K562 (cell line): Measurements from ENCODE around the gene RCN2. TPM values are rescaled to one million over a fixed set of nuclear protein-coding genes. Genes with fewer than 3 reads are reported as not detected.

Experiments used
- ATAC-seq: fragments of 200-7000 bp; cut with Tn5 transposase; 3 replicates; pipeline ENCODE4 v1.9.1; 2020; ENCODE audit warnings: moderate library complexity
- BruUV-seq: library from RNA; stranded (reverse); fragments of 400-500 nt; replicated peaks from 2 replicates; lab custom pipeline; 2021; lab: Mats Ljungman, UMichigan
- CTCF ChIA-PET: fragments of 300-600 bp; formaldehyde crosslinking; extraction: SDS; loops from one replicate; lab custom pipeline; 2021; ENCODE audit warnings: low intra/inter-chr PET ratio; lab: Yijun Ruan, JAX
- POLR2A ChIA-PET: fragments of 300-600, 350-650 bp; sonication (Branson Sonifier 250); formaldehyde crosslinking; extraction: SDS; loops from one replicate; lab custom pipeline; 2021; ENCODE audit warnings: antibody characterized with exemption, inconsistent platforms; lab: Yijun Ruan, JAX
- DNase-seq, 4 experiments: peaks; one replicate each; pipeline versions ENCODE4 v3.0.0 to v3.0.0-alpha.2; 2011 to 2018; ENCODE audit warnings: low spot score in 3 of 4, mixed read lengths in 3 of 4; ENCODE audit errors: extremely low read depth in 1 of 4
- FAIRE-seq: peaks from 2 replicates; lab custom pipeline; 2011; peaks lifted over from hg19 to GRCh38; lab: Jason Lieb, UNC
- H2AFZ ChIP-seq: 2 replicates; pipeline ENCODE4 v1.6.0; 2011; ENCODE audit warnings: low read depth, low read length, control low read depth, inconsistent platforms
- H3K27ac ChIP-seq: fragments of 200-600 bp; 3 replicates; pipeline ENCODE4 v1.8.0; 2011; ENCODE audit warnings: low read depth, mild to moderate bottlenecking, control low read depth, inconsistent platforms, low read length, moderate library complexity, mixed read lengths; ENCODE audit errors: extremely low read depth
- H3K27me3 ChIP-seq, 2 experiments: fragments of 300-600 bp in 1 of 2; 2 replicates in 1 of 2; 3 replicates in 1 of 2; pipeline versions ENCODE4 v1.6.0 to v1.8.0; 2011; ENCODE audit warnings: inconsistent platforms in 2 of 2, low read length in 2 of 2, mild to moderate bottlenecking in 1 of 2, mixed read lengths in 1 of 2, moderate library complexity in 1 of 2; ENCODE audit not compliant: control insufficient read depth in 2 of 2, insufficient read depth in 2 of 2
- H3K36me3 ChIP-seq: fragments of 300-600 bp; 3 replicates; pipeline ENCODE4 v1.8.0; 2011; ENCODE audit warnings: mild to moderate bottlenecking, low read length, inconsistent platforms; ENCODE audit not compliant: control insufficient read depth, insufficient read depth
- H3K4me1 ChIP-seq, 2 experiments: fragments of 200-600 bp in 1 of 2; replicated peaks in 1 of 2; 2 replicates in 1 of 2; 3 replicates in 1 of 2; pipeline versions ENCODE4 v1.5.1 to v1.8.0; 2011; ENCODE audit warnings: inconsistent platforms in 2 of 2, low read length in 2 of 2, mild to moderate bottlenecking in 1 of 2, mixed read lengths in 1 of 2, moderate library complexity in 1 of 2; ENCODE audit not compliant: control insufficient read depth in 2 of 2, insufficient read depth in 2 of 2
- H3K4me2 ChIP-seq: 2 replicates; pipeline ENCODE4 v1.6.1; 2011; ENCODE audit warnings: low read length, control low read depth, inconsistent platforms, mixed read lengths; ENCODE audit not compliant: insufficient read depth
- H3K4me3 ChIP-seq: fragments of 200-600 bp; sonication (generic), shearing (Covaris generic); 2 replicates; pipeline ENCODE4 v1.5.1; 2016; ENCODE audit warnings: control low read depth, inconsistent platforms
- H3K79me2 ChIP-seq: fragments of 200-600 bp; 3 replicates; pipeline ENCODE4 v1.8.0; 2011; ENCODE audit warnings: low read length, inconsistent platforms; ENCODE audit not compliant: control insufficient read depth, insufficient read depth
- H3K9ac ChIP-seq, 2 experiments: 2 replicates each; pipeline versions ENCODE4 v1.6.0 to v1.6.1; 2011; ENCODE audit warnings: low read depth in 2 of 2, low read length in 2 of 2, control low read depth in 1 of 2, inconsistent platforms in 1 of 2, mild to moderate bottlenecking in 1 of 2, mixed read lengths in 1 of 2; ENCODE audit not compliant: insufficient read depth in 1 of 2
- H3K9me1 ChIP-seq: one replicate; pipeline ENCODE4 v1.6.0; 2011; ENCODE audit warnings: inconsistent platforms, mild to moderate bottlenecking, low read length, moderate library complexity; ENCODE audit not compliant: control insufficient read depth, insufficient read depth
- H3K9me3 ChIP-seq: replicated peaks from 2 replicates; pipeline ENCODE4 v1.5.1; 2011; ENCODE audit warnings: low read depth, low read length, inconsistent platforms; ENCODE audit not compliant: control insufficient read depth, insufficient read depth
- H4K20me1 ChIP-seq: replicated peaks from 2 replicates; pipeline ENCODE4 v1.6.1; 2011; ENCODE audit warnings: low read length, inconsistent platforms, mixed read lengths; ENCODE audit not compliant: control insufficient read depth, insufficient read depth
- CHD2 ChIP-seq: IDR thresholded peaks from 2 replicates; pipeline ENCODE4 v1.6.1; 2011; ENCODE audit warnings: low read depth, low read length
- FOXP1 ChIP-seq: sonication (generic); formaldehyde crosslinking; IDR thresholded peaks from 2 replicates; pipeline ENCODE4 v1.8.0; 2022; ENCODE audit warnings: mild to moderate bottlenecking, missing genetic modification reagents
- HDAC6 ChIP-seq: IDR thresholded peaks from 2 replicates; pipeline ENCODE4 v1.6.1; 2012; ENCODE audit warnings: low read depth, mild to moderate bottlenecking, control low read depth, inconsistent platforms, low read length, moderate library complexity
- MYC ChIP-seq, 2 experiments: fragments of 250-450 bp in 1 of 2; sonication (Bioruptor Pico) in 1 of 2; IDR thresholded peaks; 2 replicates each; pipeline versions ENCODE4 v1.5.1 to v1.6.1; 2012 to 2021; ENCODE audit warnings: low read depth in 2 of 2, borderline replicate concordance in 1 of 2, improper control_type of control experiment in 1 of 2, low read length in 1 of 2, mild to moderate bottlenecking in 1 of 2, moderate library complexity in 1 of 2
- REST ChIP-seq, 2 experiments: fragments of 450-650 bp; formaldehyde crosslinking in 1 of 2; IDR thresholded peaks; 2 replicates each; pipeline versions ENCODE4 v1.4.0 to v1.6.1; 2014 to 2020; ENCODE audit warnings: mild to moderate bottlenecking in 2 of 2, borderline replicate concordance in 1 of 2, low read depth in 1 of 2
- RFX1 ChIP-seq: fragments of 450-650 bp; IDR thresholded peaks from 2 replicates; pipeline ENCODE4 v1.6.1; 2016; ENCODE audit warnings: mild to moderate bottlenecking, moderate library complexity
- THAP12 ChIP-seq: fragments of 250-450 bp; sonication (Bioruptor Pico); IDR thresholded peaks from 2 replicates; pipeline ENCODE4 v1.9.0; 2021; ENCODE audit warnings: mild to moderate bottlenecking, inconsistent platforms
- ZNF764 ChIP-seq: fragments of 250-450 bp; sonication (Bioruptor Pico); IDR thresholded peaks from 2 replicates; pipeline ENCODE4 v1.4.0; 2020; ENCODE audit warnings: low read depth, mild to moderate bottlenecking, moderate library complexity
- WGBS: fragments of 100-300 bp; shearing (Covaris generic); methylation state at CpG from one replicate; pipeline ENCODE4 v1.1.6; 2016; ENCODE audit warnings: low coverage, mixed read lengths; ENCODE audit not compliant: insufficient coverage; ENCODE audit errors: missing lambda C conversion rate; 5-methylcytosine and 5-hydroxymethylcytosine counted together
- in situ Hi-C: fragments of 300-500 bp; cut with MboI; formaldehyde crosslinking; loops from 4 replicates; pipeline ENCODE4 v1.15.0; 2018; ENCODE audit warnings: inconsistent platforms, mixed read lengths
- intact Hi-C: fragments of 100-400 bp; cut with micrococcal nuclease; formaldehyde crosslinking; loops from 2 replicates; pipeline ENCODE4 v1.14.2; 2022
- polyA plus RNA-seq, 8 experiments: library from polyadenylated mRNA; depleted of rRNA in 4 of 8; stranded (reverse) in 5 of 8; unstranded in 3 of 8; fragments of >200 nt; fragmentation: Nextera tagmentation in 2 of 8; fragmentation: Illumina TruSeq in 1 of 8; extraction: Ambion mirVana in 2 of 8; extraction: Trizol in 1 of 8; gene quantifications; 2 replicates each; pipeline versions ENCODE4 v1.2.1 to v1.2.3, GENCODE V29; 2011 to 2014; ENCODE audit warnings: inconsistent platforms in 1 of 8, missing spikeins in 1 of 8
- total RNA-seq, 7 experiments: library from RNA; depleted of rRNA in 6 of 7; stranded (reverse); fragments of >200 nt in 6 of 7; fragmentation: Illumina TruSeq in 2 of 7; extraction: Trizol in 2 of 7; gene quantifications; 2 replicates each; pipeline versions ENCODE4 v1.2.1 to v1.2.3, GENCODE V29; 2011 to 2021; ENCODE audit warnings: low replicate concordance in 1 of 7

Gene RCN2
- total and polyA plus RNA-seq, 9 of the 15 experiments (the other 6 are each of a cell fraction or from before 2014, with no cell fraction given) = 20.9 to 63.6 (median 52.8) TPM

- DNase-seq (no peak), FAIRE-seq (peak; percentile 29), ATAC-seq (no peak)
- no peak overlapping the region for H3K9ac ChIP-seq
- H3K4me1 ChIP-seq = no peaks in the 10 kb centered on the region
- WGBS = 80% methylated on average over 2 of the region's 2 CpGs
- in situ Hi-C loops (no loop called here), intact Hi-C loops (no loop called here)
- H3K79me2 ChIP-seq = no peaks in the 10 kb centered on the region
- POLR2A ChIA-PET = interaction anchor here (0.6 to 0.8 kb wide), 2 partner anchors 91 to 795 kb away, joined by 3 read pairs; no protein-coding TSS in a partner anchor
- H3K9me1 ChIP-seq = no peaks in the 10 kb centered on the region
- peaks cover 48% of the 10 kb centered on the region; the same call in 1 of the 3 replicates for H3K36me3 ChIP-seq
- no peak overlapping the region for H3K4me3 ChIP-seq
- no peaks in the 10 kb centered on the region; the same call in 1 of the 2 replicates for H4K20me1 ChIP-seq
- no peaks in the 10 kb centered on the region for H3K27me3 ChIP-seq
- CTCF ChIA-PET = no interaction called here
- no peaks in the 10 kb centered on the region for H3K9me3 ChIP-seq
- H3K4me2 ChIP-seq = no peak overlapping the region
- H3K27ac ChIP-seq = no peak overlapping the region
- H2AFZ ChIP-seq = no peak overlapping the region
- BruUV-seq = no TSS peak
- TF ChIP-seq ZNF764 (CRISPR knock-in tag) (no peak), CHD2 (no peak), HDAC6 (no peak), MYC (IDR thresholded peaks at IDR 0.05; ENCODE audit: low read depth, low read length) (no peak), MYC (CRISPR knock-in tag; IDR thresholded peaks at IDR 0.05; ENCODE audit: borderline replicate concordance, low read depth) (no peak), FOXP1 (CRISPR knock-in tag) (no peak), THAP12 (CRISPR knock-in tag) (no peak), RFX1 (no peak), REST (IDR thresholded peaks at IDR 0.05; ENCODE audit: borderline replicate concordance) (no peak), REST (CRISPR knock-in tag; IDR thresholded peaks at IDR 0.05; ENCODE audit: low read depth) (no peak)
These were observed 10.8 kb downstream of the RCN2 start for GRCh38 chr15:76942331-76942730.
